IMR-90 (cell line): ENCODE results near the gene CORO7.

Experiments used
- BHLHE40 ChIP-seq: fragments of 150-350 bp; IDR thresholded peaks from 2 replicates; pipeline ENCODE4 v1.6.1; 2016; ENCODE audit warnings: mild to moderate bottlenecking, low read depth, low read length
- CTCF ChIP-seq: conservative IDR thresholded peaks from 2 replicates; pipeline ENCODE4 v1.5.1; 2012; ENCODE audit warnings: mild to moderate bottlenecking, low read depth, low read length, improper control_type of control experiment
- FOS ChIP-seq: fragments of 150-350 bp; IDR thresholded peaks from 2 replicates; pipeline ENCODE4 v1.6.1; 2016; ENCODE audit warnings: low read depth, low read length
- MAFK ChIP-seq: IDR thresholded peaks from 2 replicates; pipeline ENCODE4 v1.6.1; 2012; ENCODE audit warnings: low read depth, low read length, improper control_type of control experiment
- MAZ ChIP-seq: IDR thresholded peaks from 2 replicates; pipeline ENCODE4 v1.6.1; 2012; ENCODE audit warnings: low read depth, mild to moderate bottlenecking, low read length, improper control_type of control experiment, moderate library complexity, borderline replicate concordance
- POLR2A ChIP-seq: IDR thresholded peaks from 2 replicates; pipeline ENCODE4 v1.6.1; 2012; ENCODE audit warnings: mild to moderate bottlenecking, low read depth, low read length
- RCOR1 ChIP-seq: IDR thresholded peaks from 2 replicates; pipeline ENCODE4 v1.6.1; 2012; ENCODE audit warnings: mild to moderate bottlenecking, low read length, improper control_type of control experiment; ENCODE audit not compliant: insufficient replicate concordance
- USF2 ChIP-seq: fragments of 150-350 bp; IDR thresholded peaks from 2 replicates; pipeline ENCODE4 v1.6.1; 2017; ENCODE audit warnings: mild to moderate bottlenecking, antibody characterized with exemption, low read length, low read depth

GRCh38 chr16:4401510-4401909, 14.9 kb downstream of the CORO7 start:
- TF ChIP-seq FOS (no peak), POLR2A (no peak), CTCF (no peak), USF2 (no peak), MAZ (no peak), MAFK (no peak), BHLHE40 (no peak), RCOR1 (no peak)
